HG03432 (cell line): ENCODE results near the gene LTBR.

ENCODE experiments used
- ATAC-seq: cut with Tn5 transposase; IDR thresholded peaks from one replicate; pipeline ENCODE4 v1.9.1; 2021; ENCODE audit warnings: mild to moderate bottlenecking, moderate library complexity; ENCODE audit not compliant: unreplicated experiment

Gene LTBR

DNA sequence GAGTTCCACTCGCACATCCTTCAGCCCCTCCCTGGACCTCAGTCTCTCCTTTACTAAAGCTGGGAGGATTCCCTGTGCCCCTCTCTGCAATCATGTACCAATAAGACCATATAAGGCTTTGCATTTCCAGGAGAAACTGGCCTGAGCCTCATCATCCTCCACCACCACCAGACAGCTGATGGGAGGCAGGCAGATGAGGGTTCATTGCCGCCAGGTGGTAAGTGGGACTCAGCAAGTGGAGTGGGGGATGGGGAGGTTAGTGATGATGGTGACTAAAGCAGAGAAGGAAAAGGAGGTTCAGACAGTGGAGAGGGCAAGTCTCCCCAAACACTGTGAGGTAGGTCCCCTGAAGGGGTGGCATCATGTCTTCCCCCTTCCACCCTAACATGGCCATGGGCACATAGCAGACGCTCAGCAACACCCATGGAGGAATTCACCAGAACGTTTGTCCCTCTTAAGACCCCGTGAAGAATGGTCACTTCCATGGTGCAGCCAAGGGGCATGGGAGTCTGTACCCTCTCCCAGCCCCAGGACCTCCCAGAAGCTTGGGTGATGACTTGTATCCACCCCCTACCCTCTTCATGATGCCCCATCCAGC lies 37.6 kb upstream of the LTBR start:
- no peak for ATAC-seq

DNA sequence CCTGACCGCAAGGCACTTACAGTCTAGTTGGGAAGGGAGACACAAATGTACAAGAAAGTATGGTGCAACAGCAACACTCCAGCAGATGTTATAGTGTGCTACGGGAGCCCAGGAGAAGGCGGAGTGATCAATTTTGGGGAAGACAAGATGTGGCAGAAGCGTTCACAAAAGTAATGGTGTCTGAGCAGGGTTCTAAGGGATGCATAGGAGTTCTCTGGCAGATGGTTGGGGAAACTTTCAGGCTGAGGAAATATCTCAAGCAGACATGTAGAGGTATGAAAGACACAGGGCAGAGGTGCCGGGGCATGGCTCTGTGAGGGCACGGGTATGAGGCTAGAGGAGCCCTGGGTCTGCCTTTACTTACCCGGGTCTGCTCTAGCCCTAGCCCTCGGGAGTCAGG lies 37.0 kb upstream of the LTBR start:
- ATAC-seq = no peak

GRCh38 chr12:6347367-6348338 lies 36.3 kb upstream of the LTBR start:
- ATAC-seq = no peak

DNA sequence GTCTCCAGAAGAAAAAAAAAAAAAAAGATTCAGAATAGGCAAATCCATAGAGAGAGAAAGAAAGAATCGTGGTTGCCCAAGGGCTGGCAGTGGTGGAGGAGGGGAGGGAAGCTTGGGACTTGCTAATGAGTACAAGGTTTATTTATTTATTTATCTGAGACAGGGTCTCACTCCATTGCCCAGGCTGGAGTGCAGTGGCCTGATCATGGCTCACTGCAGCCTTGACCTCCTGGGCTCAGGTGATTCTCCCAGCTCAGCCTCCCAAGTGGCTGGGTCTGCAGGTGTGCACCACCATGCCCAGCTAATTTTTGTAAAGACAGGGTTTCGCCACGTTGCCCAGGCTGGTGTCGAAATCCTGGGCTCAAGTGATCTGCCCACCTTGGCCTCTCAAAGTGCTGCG lies 32.3 kb upstream of the LTBR start:
- no peak for ATAC-seq

DNA sequence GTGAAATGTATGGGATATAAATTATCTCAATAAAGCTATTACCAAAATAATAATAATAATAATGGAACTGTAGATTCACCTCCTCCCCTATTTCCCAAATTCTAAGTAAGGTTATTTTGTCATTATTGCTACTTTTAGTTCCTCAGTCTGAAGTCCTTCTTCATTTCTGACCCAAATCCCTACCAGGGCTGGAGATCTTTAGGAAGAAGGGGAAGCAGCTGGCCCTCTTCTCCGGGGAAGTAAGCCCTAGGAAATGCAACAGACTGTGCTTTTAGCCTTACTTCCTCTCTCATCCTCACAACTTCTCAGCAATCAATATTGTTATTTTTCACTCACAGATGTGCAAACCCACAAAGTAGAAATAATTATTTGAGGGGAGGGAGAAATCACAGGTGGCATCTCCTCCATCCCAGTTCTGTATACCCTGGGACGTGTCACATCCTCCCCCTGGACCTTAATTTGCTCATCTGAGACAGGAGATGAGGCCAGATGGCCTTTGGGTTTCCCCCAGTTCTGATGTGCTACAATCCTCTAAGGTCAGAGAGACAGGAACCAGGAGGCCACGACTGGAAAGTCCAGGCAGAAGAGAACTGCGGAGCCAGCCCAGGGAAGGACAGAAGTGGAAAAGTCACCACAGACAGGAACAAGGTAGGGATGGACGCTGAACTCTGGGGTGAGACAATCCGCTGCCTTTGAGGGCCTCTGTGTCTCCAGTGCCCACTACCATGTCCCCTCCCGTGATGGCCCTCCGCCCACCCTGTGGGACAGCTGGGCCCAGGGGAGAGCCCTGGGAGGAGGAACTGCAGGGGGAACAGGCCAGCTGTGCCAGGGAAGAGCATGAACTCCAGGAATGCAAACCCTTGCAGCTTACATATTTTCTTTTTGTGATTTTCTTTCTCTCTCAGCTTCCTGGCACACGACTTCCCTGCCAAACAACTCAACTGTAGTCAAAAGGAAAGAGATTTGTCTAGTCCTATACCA lies 31.5 kb upstream of the LTBR start:
- no peak for ATAC-seq

- no peak for ATAC-seq
Observed at GRCh38 chr12:6354495-6355393, 29.2 kb upstream of the LTBR start.

GRCh38 chr12:6355491-6356373 lies 28.2 kb upstream of the LTBR start:
- no peak for ATAC-seq

DNA sequence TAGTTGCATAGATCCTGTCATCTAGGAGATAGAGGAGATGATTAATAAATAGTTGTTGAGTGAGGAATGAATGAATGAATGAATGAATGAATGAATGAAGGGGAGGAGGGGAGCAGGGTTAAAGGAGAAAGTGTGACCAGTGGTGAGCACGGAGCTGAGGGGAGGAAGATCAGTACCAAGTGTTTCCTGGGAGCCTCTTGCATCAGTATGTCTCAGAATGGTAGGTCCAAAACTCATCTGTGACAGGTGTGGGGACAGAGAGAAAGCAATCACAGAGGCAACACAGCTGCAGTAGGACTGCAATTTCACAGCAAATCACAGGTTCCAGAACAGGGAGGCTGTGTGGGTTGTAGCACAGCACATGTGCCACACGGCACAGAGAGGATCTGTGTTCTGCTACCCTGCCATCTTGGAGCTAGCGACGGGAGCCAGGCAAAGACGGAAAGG lies 27.6 kb upstream of the LTBR start:
- no peak for ATAC-seq

DNA sequence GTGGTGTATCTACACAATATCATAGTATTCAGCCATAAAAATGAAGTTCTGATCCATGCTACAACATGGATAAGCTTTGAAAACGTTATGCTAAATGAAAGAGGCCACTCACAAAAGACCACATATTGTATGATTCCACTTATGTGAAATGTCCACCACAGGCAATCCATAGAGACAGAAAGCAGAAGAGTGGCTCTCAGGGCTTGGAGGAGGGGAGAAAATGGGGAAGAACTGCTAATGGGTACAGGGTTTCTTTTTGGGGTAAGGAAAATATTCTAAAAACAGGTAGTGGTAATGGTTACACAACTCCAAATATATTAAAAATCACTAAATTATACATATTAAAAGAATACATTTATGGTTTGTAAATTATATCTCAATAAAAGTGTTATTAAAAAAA lies 25.1 kb upstream of the LTBR start:
- ATAC-seq = no peak

- ATAC-seq = no peak
Observed at GRCh38 chr12:6360080-6360571, 23.8 kb upstream of the LTBR start.

DNA sequence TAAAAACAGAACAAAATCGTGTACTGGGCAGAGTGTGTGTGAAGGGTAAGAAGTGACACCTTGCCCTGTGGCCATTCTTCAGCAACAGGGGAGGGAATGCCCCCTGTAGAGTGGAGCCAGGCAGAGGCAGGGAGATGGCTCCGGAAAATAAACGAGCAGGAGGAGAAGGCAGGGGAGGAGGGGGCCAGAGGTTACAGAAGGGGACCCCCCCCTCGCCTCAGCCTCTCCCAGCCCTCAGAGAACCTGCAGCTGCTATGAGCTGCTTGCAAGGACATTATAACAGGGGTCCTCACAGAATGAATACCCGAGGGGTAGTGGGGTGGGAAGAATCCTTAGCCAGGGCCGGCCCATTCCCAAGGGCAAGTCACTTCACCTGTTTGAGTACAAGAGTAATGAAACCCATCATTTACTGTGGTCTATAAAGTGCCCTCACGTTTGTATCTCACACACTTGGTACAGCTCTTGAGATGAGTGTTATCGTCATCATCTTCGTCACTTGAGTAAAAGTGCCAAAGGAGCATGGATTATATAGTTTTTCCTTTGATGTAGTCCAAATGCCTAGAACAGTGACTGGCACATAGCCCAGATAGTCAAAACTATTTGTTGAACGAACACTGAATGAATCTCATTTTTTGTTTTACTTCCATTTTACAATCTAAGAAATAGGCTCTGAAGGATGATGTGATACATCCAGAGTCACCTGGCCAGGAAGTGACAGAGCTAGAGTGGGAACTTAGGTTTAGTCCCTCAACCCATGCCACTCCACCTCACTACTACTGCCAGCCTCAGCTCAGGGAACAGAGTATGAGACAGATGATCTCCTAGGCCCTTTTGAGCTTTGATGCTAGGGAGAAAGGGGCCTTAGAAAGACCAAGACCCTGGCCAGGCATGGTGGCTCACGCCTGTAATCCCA lies 23.1 kb upstream of the LTBR start:
- no peak for ATAC-seq

DNA sequence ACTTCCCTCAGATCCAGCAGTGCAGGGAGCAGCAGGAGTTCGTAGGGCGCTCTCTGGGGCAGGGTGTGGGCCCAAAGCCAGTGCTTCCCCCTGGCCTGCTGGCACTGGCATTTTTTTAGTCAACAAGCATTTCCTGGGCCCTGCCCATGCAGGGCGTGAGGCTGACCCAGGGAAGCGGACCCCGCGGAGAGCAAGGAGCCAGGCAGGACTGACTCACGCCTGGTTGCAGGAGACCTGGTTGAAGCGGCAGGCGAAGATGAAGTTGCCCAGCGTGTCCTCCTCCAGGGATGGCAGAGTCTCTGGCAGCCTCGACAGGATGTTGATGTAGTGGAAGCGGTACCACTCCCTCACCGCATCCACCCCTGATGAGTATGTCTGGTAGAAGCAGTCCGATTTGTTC lies 22.1 kb upstream of the LTBR start:
- no peak for ATAC-seq

GRCh38 chr12:6362403-6362802 lies 21.6 kb upstream of the LTBR start:
- ATAC-seq = no peak

GRCh38 chr12:6363010-6363329 lies 21.0 kb upstream of the LTBR start:
- ATAC-seq = no peak

GRCh38 chr12:6363330-6364043 lies 20.5 kb upstream of the LTBR start:
- ATAC-seq = no peak

- ATAC-seq = no peak
Observed at GRCh38 chr12:6364044-6364374, 20.0 kb upstream of the LTBR start.
